GM21360 (cell line): ENCODE measurements around the gene ZNF667.

Source experiments
- ATAC-seq: cut with Tn5 transposase; IDR thresholded peaks from one replicate; pipeline ENCODE4 v1.9.1; 2021; ENCODE audit warnings: mild to moderate bottlenecking, moderate library complexity; ENCODE audit not compliant: unreplicated experiment

The ZNF667 gene

GRCh38 chr19:56393119-56394012 is 83.8 kb downstream of the ZNF667 start, which contains the start of gene ZNF582:
Gene ZNF582 (minus strand): TSS chr19:56393534. CDS start chr19:56391752, 1,782 bp downstream.
- peak; percentile 93 for ATAC-seq
